Progenitor cell of endocrine pancreas (in vitro differentiated cells): Measurements from ENCODE around the gene MACF1. TPM values are rescaled to one million over a fixed set of nuclear protein-coding genes. Genes with fewer than 3 reads are reported as not detected.

Experiments
- DNase-seq: peaks from one replicate; pipeline ENCODE4 v3.0.0; 2021; ENCODE audit warnings: low spot score; ENCODE audit not compliant: unreplicated experiment
- H3K27ac Mint-ChIP-seq: 2 replicates; pipeline ENCODE4 v1.8.0; 2021; ENCODE audit warnings: mild to moderate bottlenecking, moderate library complexity, mixed read lengths
- H3K27me3 Mint-ChIP-seq: 2 replicates; pipeline ENCODE4 v1.8.0; 2021; ENCODE audit warnings: mixed read lengths
- H3K36me3 Mint-ChIP-seq: 2 replicates; pipeline ENCODE4 v1.8.0; 2022; ENCODE audit warnings: mixed read lengths; ENCODE audit not compliant: insufficient read depth
- H3K4me1 Mint-ChIP-seq: 2 replicates; pipeline ENCODE4 v1.8.0; 2021; ENCODE audit warnings: low read depth, mixed read lengths
- H3K4me3 Mint-ChIP-seq: 2 replicates; pipeline ENCODE4 v1.8.0; 2021; ENCODE audit warnings: low read depth, mild to moderate bottlenecking, moderate library complexity, mixed read lengths
- H3K9me3 Mint-ChIP-seq: 2 replicates; pipeline ENCODE4 v1.8.0; 2021; ENCODE audit warnings: low read depth, mixed read lengths
- CTCF ChIP-seq: fragments of 200-600 bp; sonication (generic); IDR thresholded peaks from one replicate; pipeline ENCODE4 v1.5.0; 2021; ENCODE audit warnings: antibody characterized with exemption, mild to moderate bottlenecking; ENCODE audit not compliant: unreplicated experiment
- total RNA-seq: library from RNA; stranded (reverse); gene quantifications from 2 replicates; pipeline ENCODE4 v1.2.1, GENCODE V29; 2021

MACF1 gene
- total RNA-seq, 1 donor from 2014 or later, result 241 TPM

- Mint-ChIP-seq H3K36me3 (no peaks in the 10 kb centered on the region), H3K4me1 (peaks cover 41% of the 10 kb centered on the region), H3K27ac (no peak overlapping the region), H3K27me3 (no peaks in the 10 kb centered on the region), H3K9me3 (no peaks in the 10 kb centered on the region), H3K4me3 (no peak overlapping the region)
- TF ChIP-seq CTCF, result no peak
- DNase-seq, result no peak
These were observed 12.3 kb downstream of the MACF1 start for GRCh38 chr1:39216771-39217170.

DNA sequence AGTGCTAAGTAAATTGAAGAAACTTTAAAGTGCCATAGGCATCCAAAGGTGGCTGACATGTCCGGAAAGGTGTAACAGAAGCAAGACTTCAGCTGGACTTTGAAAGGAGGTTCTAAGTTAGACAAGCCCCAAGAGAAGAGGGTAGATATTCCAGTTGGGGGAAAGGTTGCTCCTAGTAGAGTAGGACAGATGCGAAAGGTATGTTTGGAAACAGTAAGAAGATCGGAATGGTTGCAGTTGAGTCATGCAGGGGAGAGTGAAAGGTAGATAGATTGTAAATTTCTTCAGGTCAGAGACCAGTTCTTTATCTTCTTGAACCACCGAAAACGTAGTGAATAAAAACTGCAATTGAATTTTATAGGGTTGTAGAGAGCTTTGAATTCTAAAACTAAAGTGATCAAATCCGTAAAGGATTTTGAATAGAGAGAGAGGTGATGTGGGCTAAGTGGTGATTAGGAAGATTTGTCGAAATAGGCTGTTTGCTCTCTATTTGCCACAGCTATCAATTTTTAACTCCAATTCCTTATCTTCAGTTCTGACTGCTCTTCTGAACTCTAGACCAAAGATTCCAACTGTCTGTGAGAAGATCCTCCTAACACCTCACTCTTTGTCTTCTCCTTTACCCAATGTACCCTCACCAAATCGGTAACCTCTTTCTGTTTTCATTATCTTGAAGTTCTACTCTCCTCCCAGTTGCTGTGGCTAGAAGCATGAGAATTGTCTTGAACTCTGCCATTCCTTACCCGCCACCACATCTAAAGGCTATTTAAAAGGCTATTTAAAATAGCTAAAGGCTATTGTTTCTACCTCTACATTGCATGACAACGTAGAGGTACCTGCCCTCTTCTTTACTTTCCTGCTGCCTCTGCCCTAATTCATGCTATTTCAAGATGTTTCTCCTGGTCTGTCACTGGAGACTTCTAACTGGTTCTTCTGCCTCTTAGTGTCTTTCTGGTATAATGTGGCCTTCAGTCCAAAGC lies 16.7 kb downstream of the MACF1 start:
- peaks cover 17% of the 10 kb centered on the region for H3K4me1 Mint-ChIP-seq
- H3K4me3 Mint-ChIP-seq, result no peak overlapping the region
- no peak overlapping the region for H3K27ac Mint-ChIP-seq

DNA sequence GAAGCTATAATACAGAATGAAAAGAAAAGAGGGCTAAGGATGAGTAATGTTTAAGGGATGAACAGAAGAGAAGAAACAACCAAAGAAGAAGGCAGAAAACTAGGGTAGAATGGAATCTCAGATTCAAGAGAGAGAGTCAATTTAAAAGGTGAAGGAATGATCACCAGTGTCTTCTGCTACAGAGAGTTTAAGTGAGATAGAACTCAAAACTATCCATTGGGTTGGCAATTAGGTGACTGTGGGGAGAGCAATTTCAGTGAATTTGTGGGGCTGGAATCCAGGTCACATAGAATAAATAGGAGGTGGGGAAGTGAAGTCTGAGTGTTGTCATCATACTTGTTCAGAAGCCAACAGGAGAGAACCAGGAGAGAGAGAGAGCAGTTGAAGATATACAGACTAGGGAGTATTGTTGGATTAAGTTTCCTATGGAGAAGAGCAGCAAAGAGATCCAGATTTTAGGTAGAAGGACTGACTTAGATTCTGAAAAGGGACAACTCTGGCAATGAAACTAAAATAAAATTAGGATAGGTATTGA lies 19.9 kb downstream of the MACF1 start:
- no peaks in the 10 kb centered on the region for H3K27me3 Mint-ChIP-seq
- peaks cover 21% of the 10 kb centered on the region for H3K4me1 Mint-ChIP-seq
- no peak for TF ChIP-seq CTCF
- peak overlapping the region; percentile 29 for H3K27ac Mint-ChIP-seq
- DNase-seq, result no peak
- no peak overlapping the region for H3K4me3 Mint-ChIP-seq
- H3K36me3 Mint-ChIP-seq, result no peaks in the 10 kb centered on the region
- H3K9me3 Mint-ChIP-seq, result no peaks in the 10 kb centered on the region

More for the DNA sequence above, 16.7 kb downstream of the MACF1 start:
- no peaks in the 10 kb centered on the region for H3K36me3 Mint-ChIP-seq
- no peaks in the 10 kb centered on the region for H3K27me3 Mint-ChIP-seq
- TF ChIP-seq CTCF, result no peak
- H3K9me3 Mint-ChIP-seq, result no peaks in the 10 kb centered on the region
- no peak for DNase-seq

GRCh38 chr1:39226836-39227235 lies 22.3 kb downstream of the MACF1 start:
- Mint-ChIP-seq H3K36me3 (no peaks in the 10 kb centered on the region), H3K4me3 (no peak overlapping the region), H3K27me3 (no peaks in the 10 kb centered on the region), H3K4me1 (peaks cover 19% of the 10 kb centered on the region), H3K9me3 (no peaks in the 10 kb centered on the region), H3K27ac (no peak overlapping the region)
- no peak for DNase-seq
- TF ChIP-seq CTCF, result no peak

GRCh38 chr1:39228252-39228651 lies 23.8 kb downstream of the MACF1 start:
- H3K4me1 Mint-ChIP-seq, result peaks cover 19% of the 10 kb centered on the region
- H3K4me3 Mint-ChIP-seq, result no peak overlapping the region
- DNase-seq, result no peak
- H3K27ac Mint-ChIP-seq, result peak overlapping the region; percentile 43
- H3K27me3 Mint-ChIP-seq, result no peaks in the 10 kb centered on the region
- no peaks in the 10 kb centered on the region for H3K9me3 Mint-ChIP-seq
- no peak for TF ChIP-seq CTCF
- peaks cover 6% of the 10 kb centered on the region for H3K36me3 Mint-ChIP-seq
